ENCODE data around the gene TLR1.
"Not testable (repeated sequence)": the region's sequence is repeated elsewhere in the genome, so short reads cannot be mapped to it uniquely, and the experiment has no call there.

Gene TLR1

DNA sequence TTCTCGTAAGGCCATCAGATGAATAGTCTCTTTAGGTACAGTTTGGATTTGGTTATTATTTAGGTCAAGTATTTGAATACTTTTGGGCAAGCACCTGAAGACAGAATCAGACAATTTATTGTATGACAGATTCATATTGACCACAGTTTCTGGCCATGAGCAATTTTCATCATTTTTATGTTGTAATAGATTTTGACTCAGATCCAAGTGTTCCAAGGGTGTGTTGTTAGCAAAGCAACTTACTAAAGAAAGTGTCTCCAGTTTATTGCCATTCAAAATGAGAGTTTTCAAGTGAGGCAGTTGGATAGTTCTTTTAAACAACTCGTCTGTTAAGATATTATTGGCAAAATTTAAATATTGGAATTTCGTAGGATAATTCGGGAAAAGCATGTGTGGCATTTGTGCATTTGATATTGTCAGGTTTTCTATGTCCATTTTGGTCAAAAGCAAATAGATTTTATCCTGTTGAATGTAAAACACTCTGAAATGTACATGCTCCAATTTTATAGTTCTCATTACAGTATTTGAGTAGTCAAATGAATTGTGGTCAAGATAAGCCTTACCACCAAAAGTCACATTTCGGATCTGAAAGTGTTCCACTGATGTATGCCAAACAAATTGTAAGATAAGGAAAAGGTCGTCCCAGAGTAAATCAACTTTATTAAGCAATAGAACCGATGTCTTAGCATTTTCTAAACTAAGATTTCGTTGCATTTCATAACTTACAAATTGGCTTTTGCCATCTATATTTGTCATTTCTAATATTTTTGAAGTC, 30.2 kb downstream of the TLR1 start:
- DNase-seq (ENCODE audit: low spot score), result no peak

DNA sequence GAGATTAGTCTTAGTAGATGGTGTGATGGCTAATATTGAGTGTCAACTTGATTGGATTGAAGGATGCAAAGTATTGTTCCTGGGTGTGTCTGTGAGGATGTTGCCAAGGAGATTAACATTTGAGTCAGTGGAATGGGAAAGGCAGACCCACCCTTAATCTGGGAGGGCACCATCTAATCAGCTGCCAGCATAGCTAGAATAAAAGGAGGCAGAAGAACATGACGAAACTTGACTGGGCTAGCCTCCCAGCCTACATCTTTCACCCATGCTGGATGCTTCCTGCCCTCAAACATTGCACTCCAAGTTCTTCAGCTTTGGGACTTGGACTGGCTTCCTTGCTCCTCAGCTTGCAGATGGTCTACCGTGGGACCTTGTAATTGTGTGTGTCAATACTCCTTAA, 34.3 kb downstream of the TLR1 start:
- DNase-seq (ENCODE audit: low spot score), result not testable (repeated sequence)

DNA sequence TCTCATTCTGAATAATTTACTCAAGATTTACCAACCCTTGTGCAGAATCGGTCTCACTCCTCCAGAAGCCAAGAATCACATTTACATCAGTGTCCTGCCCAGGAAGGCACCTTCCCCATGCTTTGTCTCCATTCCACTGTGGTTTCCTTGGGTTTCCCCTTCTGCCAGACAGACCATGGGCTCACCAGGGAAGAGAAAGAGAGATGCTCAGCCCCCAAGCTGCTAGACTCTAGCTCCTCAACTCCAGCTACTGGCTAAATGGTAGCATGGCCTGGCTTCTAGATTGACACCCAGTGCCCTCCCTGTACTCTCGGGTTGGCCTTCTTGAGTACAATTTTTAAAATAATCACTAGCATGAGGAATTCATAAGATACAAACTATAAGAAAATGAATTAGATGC, 34.7 kb downstream of the TLR1 start:
- no peak for DNase-seq (ENCODE audit: low spot score)

- no peak for DNase-seq (ENCODE audit: low spot score)
Measured at GRCh38 chr4:38769441-38769840, 35.1 kb downstream of the TLR1 start.

GRCh38 chr4:38768968-38769394, 35.6 kb downstream of the TLR1 start:
- DNase-seq (ENCODE audit: low spot score), result no peak

DNA sequence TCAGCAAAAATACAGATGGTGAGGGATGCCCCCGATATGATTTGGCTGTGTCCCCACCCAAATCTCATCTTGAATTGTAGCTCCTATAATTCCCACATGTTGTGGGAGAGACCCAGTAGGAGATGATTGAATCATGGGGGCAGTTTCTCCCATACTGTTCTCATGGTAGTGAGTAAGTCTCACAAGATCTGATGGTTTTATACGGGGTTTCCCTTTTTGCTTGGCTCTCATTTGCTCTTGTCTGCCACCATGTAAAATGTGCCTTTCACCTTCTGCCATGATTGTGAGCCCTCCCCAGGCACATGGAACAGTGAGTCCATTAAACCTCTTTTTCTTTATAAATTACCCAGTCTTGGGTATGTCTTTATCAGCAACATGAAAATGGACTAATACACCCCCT, 37.7 kb downstream of the TLR1 start:
- not testable (repeated sequence) for DNase-seq (ENCODE audit: low spot score)

DNA sequence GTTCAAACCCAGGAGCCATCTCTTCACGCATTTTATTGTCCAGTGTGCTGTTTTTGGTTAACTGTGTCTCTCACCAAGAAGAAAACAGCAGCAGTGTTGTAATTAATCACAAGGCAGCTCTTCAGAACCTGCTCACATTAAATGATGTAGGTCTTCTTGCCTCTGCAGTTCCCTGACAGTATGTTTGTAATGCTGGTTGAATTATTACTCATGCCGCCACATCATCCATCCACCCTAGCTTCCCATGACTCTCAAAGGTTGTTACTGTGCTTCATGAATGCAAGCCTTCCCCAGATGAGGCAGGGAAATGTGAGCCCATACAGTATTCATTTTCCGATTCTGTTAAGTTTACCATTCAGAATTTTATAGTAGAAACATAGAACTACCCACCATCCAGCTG, 39.2 kb downstream of the TLR1 start:
- DNase-seq (ENCODE audit: low spot score), result no peak

DNA sequence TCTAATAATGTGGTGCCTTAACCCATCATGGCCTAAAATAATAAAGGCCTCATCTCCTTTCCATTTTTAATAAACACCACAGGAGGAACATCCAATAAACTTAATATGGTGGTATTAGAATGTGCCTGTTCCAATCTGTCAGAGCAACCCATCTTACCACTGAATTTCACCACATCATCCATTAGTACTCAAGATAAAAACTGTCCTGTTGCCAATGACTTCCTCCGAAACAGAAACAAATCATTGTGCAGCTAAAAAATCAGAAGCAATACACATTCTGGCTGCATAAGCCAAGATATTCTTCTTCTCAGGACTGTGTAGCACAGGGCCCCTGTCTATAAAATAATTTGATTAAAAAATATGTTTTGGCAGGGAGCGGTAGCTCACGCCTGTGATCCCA, 40.3 kb downstream of the TLR1 start:
- no peak for DNase-seq (ENCODE audit: low spot score)

GRCh38 chr4:38762560-38762959, 42.0 kb downstream of the TLR1 start:
- DNase-seq (ENCODE audit: low spot score), result no peak

DNA sequence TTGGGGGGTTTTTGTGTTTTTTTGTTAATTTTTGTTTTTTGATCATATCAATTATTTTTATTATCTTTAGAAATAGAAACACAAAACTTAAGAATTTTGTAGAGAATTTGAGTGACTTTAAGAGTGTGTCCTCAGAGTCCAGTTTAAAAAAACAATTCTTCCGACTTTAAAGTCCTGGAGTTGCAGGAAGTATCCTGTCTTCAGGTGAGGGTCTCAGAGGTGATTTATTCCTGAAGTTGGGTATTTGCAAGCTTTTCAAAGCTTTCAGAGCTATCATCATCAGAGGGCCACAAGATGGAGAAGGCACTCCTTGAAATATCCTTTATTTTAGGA, 44.8 kb downstream of the TLR1 start:
- no peak for DNase-seq (ENCODE audit: low spot score)

DNA sequence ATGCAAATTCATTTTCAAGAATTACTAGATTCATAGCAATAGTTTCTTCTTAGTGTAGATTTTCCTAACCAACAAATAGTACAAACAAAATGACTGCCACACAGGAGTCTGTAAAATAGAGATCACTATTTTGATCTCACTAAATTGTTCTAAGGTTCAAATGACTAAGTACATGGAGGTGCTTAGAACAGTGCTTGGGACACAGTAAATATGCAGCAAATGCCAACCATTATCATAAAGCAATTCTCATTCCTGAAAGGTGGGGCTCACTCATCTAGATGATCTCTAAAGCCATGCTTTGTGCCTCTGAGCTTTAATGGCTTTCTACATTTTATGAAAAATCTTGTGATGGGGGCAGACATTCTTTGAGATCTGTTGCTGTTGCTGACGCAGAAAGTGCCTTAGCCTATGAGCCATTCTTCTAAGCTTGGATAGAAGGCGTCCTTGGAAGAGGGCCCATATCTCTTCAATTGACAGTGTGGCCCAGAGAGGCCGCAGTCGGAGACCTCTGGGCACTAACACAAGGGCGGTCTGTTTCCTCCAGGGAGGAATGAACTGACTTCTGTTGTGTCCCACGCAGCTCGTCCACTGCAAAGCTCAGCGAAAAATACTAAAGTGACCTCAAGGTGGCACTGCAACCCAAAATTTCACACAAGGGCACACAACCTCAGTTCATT, 45.3 kb downstream of the TLR1 start:
- DNase-seq (ENCODE audit: low spot score), result peak; percentile 46

- no peak for DNase-seq (ENCODE audit: low spot score)
Measured at GRCh38 chr4:38757945-38758600, 46.5 kb downstream of the TLR1 start.

DNA sequence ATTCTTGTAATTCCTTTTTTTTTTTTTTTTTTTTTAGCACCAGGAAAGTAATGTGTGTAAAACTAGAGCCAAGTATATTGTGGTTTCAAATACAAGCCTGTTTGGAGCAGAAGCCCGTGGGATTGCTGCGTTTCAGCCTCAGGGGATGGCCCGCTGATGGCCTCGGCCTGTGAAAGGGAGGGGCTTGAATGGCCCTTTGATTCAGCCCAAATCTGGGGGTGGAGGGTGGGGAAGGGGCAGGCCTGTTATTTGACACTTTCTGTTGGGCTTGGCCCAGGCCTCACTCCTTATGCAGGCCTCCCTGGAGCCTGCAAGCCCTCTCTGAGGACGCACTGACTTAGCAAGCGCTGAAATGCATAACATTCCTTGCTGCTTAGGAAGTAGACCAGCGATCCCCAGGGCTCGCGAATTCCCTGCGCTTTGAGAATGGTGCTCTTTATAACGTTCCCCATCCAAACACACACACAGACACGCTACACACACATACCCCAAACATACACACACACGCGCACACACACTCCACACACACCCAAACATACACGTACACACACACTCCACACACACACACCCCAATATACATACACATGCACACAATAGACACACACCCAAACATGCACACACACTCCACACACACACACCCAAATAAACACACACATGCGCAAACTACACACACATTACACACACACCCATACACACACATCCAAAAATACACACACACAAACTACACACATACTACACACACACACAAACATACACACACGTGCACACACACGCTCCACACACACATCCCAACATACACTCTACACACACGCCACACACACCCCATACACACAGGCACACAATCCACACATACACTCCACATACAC, 51.4 kb downstream of the TLR1 start:
- DNase-seq (ENCODE audit: low spot score), result no peak

- no peak for DNase-seq (ENCODE audit: low spot score)
Measured at GRCh38 chr4:38752372-38752940, 52.1 kb downstream of the TLR1 start.

GRCh38 chr4:38751341-38752010, 53.1 kb downstream of the TLR1 start:
- DNase-seq (ENCODE audit: low spot score), result no peak

DNA sequence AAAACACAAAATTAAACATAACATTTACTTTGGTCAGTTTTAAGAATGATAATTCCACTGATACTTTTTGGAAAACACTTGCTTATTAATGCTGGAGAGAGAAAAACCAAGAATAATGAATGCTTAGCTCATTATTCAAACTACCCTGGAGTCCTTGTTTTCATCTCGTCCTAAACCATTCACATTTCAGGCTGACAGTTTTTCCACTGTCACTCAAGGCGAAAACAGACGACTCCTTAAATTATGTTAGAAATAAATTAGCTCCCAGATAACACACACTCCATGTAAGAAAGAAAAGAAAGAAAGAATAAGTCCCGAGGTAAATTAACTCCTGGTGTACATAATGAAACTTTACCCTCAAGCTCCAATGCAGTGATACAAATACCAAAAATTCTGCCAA, 55.3 kb downstream of the TLR1 start:
- DNase-seq (ENCODE audit: low spot score), result no peak

- no peak for DNase-seq (ENCODE audit: low spot score)
Measured at GRCh38 chr4:38747629-38748028, 57.0 kb downstream of the TLR1 start.
